Colonic mucosa (tissue), 4 donors: ENCODE data around the gene AHI1. TPM values are rescaled to one million over a fixed set of nuclear protein-coding genes. Genes with fewer than 3 reads are reported as not detected.

Experiments used
- DNase-seq: peaks from one replicate; pipeline ENCODE4 v3.0.0-alpha.2; 2020
- H3K27ac ChIP-seq: fragments of 200-600 bp; one replicate; pipeline ENCODE4 v1.8.0; 2021
- H3K27me3 ChIP-seq: fragments of 200-600 bp; one replicate; pipeline ENCODE4 v1.8.0; 2021
- H3K36me3 ChIP-seq: fragments of 200-600 bp; one replicate; pipeline ENCODE4 v1.8.0; 2021
- H3K4me1 ChIP-seq: fragments of 200-600 bp; one replicate; pipeline ENCODE4 v1.8.0; 2021; ENCODE audit warnings: mild to moderate bottlenecking
- H3K4me3 ChIP-seq: fragments of 200-600 bp; one replicate; pipeline ENCODE4 v1.8.0; 2021
- H3K9ac ChIP-seq, 2 donors: one replicate each; pipeline ENCODE4 v1.7.0; 2013; ENCODE audit warnings: control low read depth in 2 of 2, low read depth in 2 of 2, low read length in 2 of 2
- H3K9me3 ChIP-seq: fragments of 200-600 bp; one replicate; pipeline ENCODE4 v1.8.0; 2021
- CTCF ChIP-seq: fragments of 200-600 bp; IDR thresholded peaks from one replicate; pipeline ENCODE4 v1.8.0; 2022; ENCODE audit warnings: antibody characterized with exemption, mild to moderate bottlenecking
- intact Hi-C: fragments of 100-400 bp; cut with DNase I; formaldehyde crosslinking; loops from one replicate; pipeline ENCODE4 v1.14.1; 2022
- total RNA-seq, 2 donors: library from RNA; stranded (reverse); fragmentation: NEBNext Ultra II Directional in 1 of 2; extraction: Animal tissue kit (Norgen Biotek cat#: 25700) in 1 of 2; gene quantifications; one replicate each; pipeline ENCODE4 v1.2.1, GENCODE V29; 2021
- donor health status: healthy.
- donor health status: DM: no; HTN: no; CAD: no.
- donor health status: DM: no; HTN: no; CAD: no.

AHI1 gene
- total RNA-seq, 2 donors from 2014 or later = 21.0 to 25.5 TPM

- H3K27ac ChIP-seq = no peak overlapping the region
- H3K9me3 ChIP-seq = no peaks in the 10 kb centered on the region
- no peak overlapping the region for H3K4me3 ChIP-seq
- no peak for TF ChIP-seq CTCF
- H3K4me1 ChIP-seq = no peaks in the 10 kb centered on the region
- H3K27me3 ChIP-seq = no peaks in the 10 kb centered on the region
- no peak for DNase-seq
- intact Hi-C loops = no loop called here
- no peak overlapping the region for H3K9ac ChIP-seq
- no peaks in the 10 kb centered on the region for H3K36me3 ChIP-seq
Observed at GRCh38 chr6:135331002-135331401, 166.5 kb downstream of the AHI1 start.

DNA sequence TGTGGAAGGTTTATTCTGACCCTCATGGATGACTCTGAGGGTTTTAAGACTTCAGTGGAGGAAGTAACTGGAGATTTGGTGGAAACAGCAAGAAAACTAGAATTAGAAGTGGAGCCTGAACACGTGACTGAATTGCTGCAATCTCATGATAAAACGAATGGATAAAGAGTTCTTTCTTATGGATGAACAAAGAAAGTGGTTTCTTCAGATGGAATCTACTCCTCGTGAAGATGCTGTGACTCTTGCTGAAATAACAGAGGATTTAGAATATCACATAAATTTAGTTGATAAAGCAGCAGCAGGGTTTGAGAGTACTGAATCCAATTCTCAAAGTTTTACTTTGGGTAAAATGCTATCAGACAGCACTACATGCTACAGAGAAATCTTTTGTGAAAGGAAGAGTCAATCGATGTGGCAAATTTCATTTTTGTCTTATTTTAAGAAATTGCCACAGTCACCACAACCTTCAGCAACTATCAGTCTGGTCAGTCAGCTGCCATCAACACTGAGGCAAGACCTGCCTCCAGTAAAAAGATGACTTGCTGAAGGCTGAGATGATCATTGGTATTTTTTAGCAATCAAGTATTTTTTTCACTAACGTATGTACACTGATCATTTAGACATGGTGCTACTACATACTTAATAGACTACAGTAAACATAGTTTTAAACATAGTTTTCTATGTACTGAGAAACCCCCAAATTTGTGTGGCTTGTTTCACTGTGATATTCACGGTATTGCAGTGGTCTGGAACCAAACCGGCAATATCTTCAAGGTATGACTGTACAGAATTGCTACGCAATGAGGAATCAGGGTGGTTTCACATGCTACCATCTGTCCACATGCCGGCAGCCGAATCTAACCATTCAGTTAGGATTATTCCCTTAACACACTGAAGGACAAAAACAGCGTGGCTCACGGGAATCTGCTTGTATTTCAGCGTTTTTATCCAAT is 167.4 kb downstream of the AHI1 start:
- TF ChIP-seq CTCF = no peak
- intact Hi-C loops = no loop called here
- Histone ChIP-seq H3K9me3 (no peaks in the 10 kb centered on the region), H3K9ac (no peak overlapping the region), H3K4me1 (no peaks in the 10 kb centered on the region), H3K4me3 (no peak overlapping the region), H3K27me3 (no peaks in the 10 kb centered on the region), H3K27ac (no peak overlapping the region), H3K36me3 (no peaks in the 10 kb centered on the region)
- DNase-seq = no peak

DNA sequence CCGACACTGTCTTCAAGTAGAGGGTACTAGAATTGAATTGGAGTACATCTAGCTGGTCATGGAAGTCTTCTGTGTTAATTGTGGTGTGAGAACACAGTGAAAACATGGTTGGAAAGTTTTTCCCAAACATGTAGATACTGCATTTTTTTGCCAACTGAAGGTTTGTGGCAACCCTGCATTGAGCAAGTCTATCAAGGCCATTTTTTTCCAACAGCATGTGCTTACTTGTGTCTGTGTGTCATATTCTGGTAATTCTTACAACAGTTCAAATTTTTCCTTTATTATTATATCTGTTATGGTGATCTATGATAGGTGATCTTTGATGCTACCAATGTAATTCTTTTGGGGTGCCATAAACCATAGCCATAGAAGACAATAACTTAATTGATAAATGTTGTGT is 169.4 kb downstream of the AHI1 start:
- no peak for DNase-seq
- H3K36me3 ChIP-seq = no peaks in the 10 kb centered on the region
- no peaks in the 10 kb centered on the region for H3K4me1 ChIP-seq
- H3K9me3 ChIP-seq = no peaks in the 10 kb centered on the region
- TF ChIP-seq CTCF = no peak
- H3K4me3 ChIP-seq = no peak overlapping the region
- H3K9ac ChIP-seq = no peak overlapping the region
- intact Hi-C loops = no loop called here
- no peaks in the 10 kb centered on the region for H3K27me3 ChIP-seq
- H3K27ac ChIP-seq = no peak overlapping the region

GRCh38 chr6:135325624-135326424 is 171.7 kb downstream of the AHI1 start:
- Histone ChIP-seq H3K9ac (no peak overlapping the region), H3K4me3 (no peak overlapping the region), H3K27ac (no peak overlapping the region), H3K36me3 (no peaks in the 10 kb centered on the region), H3K4me1 (no peaks in the 10 kb centered on the region), H3K9me3 (no peaks in the 10 kb centered on the region), H3K27me3 (no peaks in the 10 kb centered on the region)
- no peak for TF ChIP-seq CTCF
- peak; percentile 25 for DNase-seq
- intact Hi-C loops = no loop called here

GRCh38 chr6:135324531-135324930 is 173.0 kb downstream of the AHI1 start:
- Histone ChIP-seq H3K9me3 (no peaks in the 10 kb centered on the region), H3K4me3 (no peak overlapping the region), H3K4me1 (no peaks in the 10 kb centered on the region), H3K9ac (no peak overlapping the region), H3K27ac (no peak overlapping the region), H3K36me3 (no peaks in the 10 kb centered on the region), H3K27me3 (no peaks in the 10 kb centered on the region)
- TF ChIP-seq CTCF = no peak
- intact Hi-C loops = no loop called here
- no peak for DNase-seq
